HepG2 (cell line): Measurements from ENCODE around the gene GUCY1A1. TPM values are rescaled to one million over a fixed set of nuclear protein-coding genes. Genes with fewer than 3 reads are reported as not detected.

Experiments
- ATAC-seq: fragments of 200-7000 bp; cut with Tn5 transposase; 3 replicates; pipeline ENCODE4 v1.9.1; 2020; ENCODE audit warnings: mild to moderate bottlenecking, moderate library complexity
- BruUV-seq: library from RNA; stranded (reverse); fragments of 400-500 nt; replicated peaks from 2 replicates; lab custom pipeline; 2021; lab: Mats Ljungman, UMichigan
- CTCF ChIA-PET: fragments of 300-600 bp; formaldehyde crosslinking; extraction: SDS; loops from one replicate; lab custom pipeline; 2021; ENCODE audit warnings: low total read pairs, inconsistent platforms, low intra/inter-chr PET ratio; lab: Yijun Ruan, JAX
- POLR2A ChIA-PET: fragments of 350-600 bp; sonication (Branson Sonifier 250); formaldehyde crosslinking; loops from one replicate; lab custom pipeline; 2020; ENCODE audit warnings: antibody characterized with exemption, inconsistent platforms; lab: Yijun Ruan, JAX
- DNase-seq: peaks from one replicate; pipeline ENCODE4 v3.0.0-alpha.2; 2015; ENCODE audit warnings: low spot score
- FAIRE-seq: peaks from 3 replicates; lab custom pipeline; 2011; peaks lifted over from hg19 to GRCh38; lab: Jason Lieb, UNC
- H2AFZ ChIP-seq: one replicate; pipeline ENCODE4 v1.6.1; 2011; ENCODE audit warnings: low read length, inconsistent platforms
- H3K27ac ChIP-seq: fragments of 300-600 bp; 3 replicates; pipeline ENCODE4 v1.8.0; 2011; ENCODE audit warnings: mixed run types, mild to moderate bottlenecking, mixed read lengths, low read length, inconsistent platforms; ENCODE audit not compliant: insufficient read depth; ENCODE audit errors: extremely low read length
- H3K27me3 ChIP-seq, 2 experiments: fragments of 200-600 bp in 1 of 2; 2 replicates in 1 of 2; 3 replicates in 1 of 2; pipeline versions ENCODE4 v1.6.0 to v1.8.0; 2011; ENCODE audit warnings: low read length in 2 of 2, mild to moderate bottlenecking in 2 of 2, moderate library complexity in 2 of 2, inconsistent platforms in 1 of 2; ENCODE audit not compliant: insufficient read depth in 2 of 2, control insufficient read depth in 1 of 2
- H3K36me3 ChIP-seq, 2 experiments: fragments of 200-600 bp in 1 of 2; replicated peaks in 1 of 2; 2 replicates in 1 of 2; 3 replicates in 1 of 2; pipeline versions ENCODE4 v1.5.1 to v1.8.0; 2011; ENCODE audit warnings: low read length in 2 of 2, inconsistent platforms in 1 of 2; ENCODE audit not compliant: insufficient read depth in 2 of 2, control insufficient read depth in 1 of 2
- H3K4me1 ChIP-seq: 2 replicates; pipeline ENCODE4 v1.5.1; 2012; ENCODE audit warnings: low read length, inconsistent platforms; ENCODE audit not compliant: insufficient read depth
- H3K4me2 ChIP-seq: 2 replicates; pipeline ENCODE4 v1.6.0; 2011; ENCODE audit warnings: low read depth, low read length, inconsistent platforms
- H3K4me3 ChIP-seq, 3 experiments: fragments of 200-600 bp in 1 of 3; sonication (generic), shearing (Covaris generic) in 1 of 3; replicated peaks in 1 of 3; 2 replicates each; pipeline ENCODE4 v1.5.1; 2011 to 2016; ENCODE audit warnings: low read length in 3 of 3, inconsistent platforms in 2 of 3, low read depth in 2 of 3, mild to moderate bottlenecking in 2 of 3, control low read depth in 1 of 3, mixed read lengths in 1 of 3; ENCODE audit not compliant: insufficient read depth in 1 of 3
- H3K79me2 ChIP-seq: one replicate; pipeline ENCODE4 v1.6.1; 2011; ENCODE audit warnings: low read length, inconsistent platforms; ENCODE audit not compliant: insufficient read depth
- H3K9ac ChIP-seq: 2 replicates; pipeline ENCODE4 v1.6.0; 2011; ENCODE audit warnings: mild to moderate bottlenecking, low read depth, low read length, inconsistent platforms; ENCODE audit not compliant: insufficient read depth
- H3K9me3 ChIP-seq: 2 replicates; pipeline ENCODE4 v1.5.1; 2012; ENCODE audit warnings: mild to moderate bottlenecking, low read length
- H4K20me1 ChIP-seq: 2 replicates; pipeline ENCODE4 v1.6.0; 2011; ENCODE audit warnings: inconsistent platforms, mild to moderate bottlenecking, low read length, moderate library complexity; ENCODE audit not compliant: insufficient read depth
- MYNN ChIP-seq: sonication (generic); formaldehyde crosslinking; IDR thresholded peaks from 2 replicates; pipeline ENCODE4 v1.4.0; 2020; ENCODE audit warnings: mild to moderate bottlenecking, low read depth, missing genetic modification reagents
- NCOA2 ChIP-seq: sonication (generic); formaldehyde crosslinking; IDR thresholded peaks from 2 replicates; pipeline ENCODE4 v1.8.0; 2022; ENCODE audit warnings: inconsistent platforms
- WGBS: methylation state at CpG from one replicate; pipeline ENCODE4 v1.1.6; 2017; ENCODE audit warnings: low lambda C conversion rate; 5-methylcytosine and 5-hydroxymethylcytosine counted together
- in situ Hi-C: cut with HindIII; loops from 2 replicates; pipeline ENCODE4 v1.10.0; 2017; ENCODE audit warnings: low pct_unique_long_range_greater_than_20kb; ENCODE audit not compliant: extremely low pct_ligation_motif_present
- intact Hi-C: fragments of 100-400 bp; cut with micrococcal nuclease; formaldehyde crosslinking; loops from one replicate; pipeline ENCODE4 v1.10.0; 2022; ENCODE audit not compliant: unreplicated experiment
- polyA plus RNA-seq, 8 experiments: library from polyadenylated mRNA; depleted of rRNA in 3 of 8; stranded (reverse) in 7 of 8; unstranded in 1 of 8; fragments of >200 nt; fragmentation: Illumina TruSeq in 4 of 8; extraction: Trizol in 4 of 8; gene quantifications; 2 replicates each; pipeline versions ENCODE4 v1.2.1 to v1.2.3, GENCODE V29; 2011 to 2016; ENCODE audit warnings: low read depth in 4 of 8, missing spikeins in 1 of 8, mixed read lengths in 1 of 8; ENCODE audit not compliant: insufficient read depth in 1 of 8
- total RNA-seq, 5 experiments: library from RNA; depleted of rRNA; stranded (reverse); fragments of >200 nt; fragmentation: Illumina TruSeq; extraction: Trizol; gene quantifications; 2 replicates each; pipeline ENCODE4 v1.2.3, GENCODE V29; 2016; ENCODE audit warnings: low read depth in 1 of 5
- TF ChIP-seq, protein P1 (sequence below): IDR thresholded peaks from 2 replicates; pipeline ENCODE4 v1.6.1; 2016; ENCODE audit warnings: missing compliant biosample characterization, missing genetic modification reagents, borderline replicate concordance
- TF ChIP-seq, protein P2 (sequence below): sonication (generic); formaldehyde crosslinking; IDR thresholded peaks from 2 replicates; pipeline ENCODE4 v1.4.0; 2020; ENCODE audit warnings: mild to moderate bottlenecking, missing genetic modification reagents
- TF ChIP-seq, protein P3 (sequence below): sonication (generic); formaldehyde crosslinking; IDR thresholded peaks from 2 replicates; pipeline ENCODE4 v1.4.0; 2020; ENCODE audit warnings: mild to moderate bottlenecking, missing genetic modification reagents
- TF ChIP-seq, protein P4 (sequence below): sonication (generic); formaldehyde crosslinking; IDR thresholded peaks from 2 replicates; pipeline ENCODE4 v1.4.0; 2020; ENCODE audit warnings: missing genetic modification reagents

The GUCY1A1 gene
- total and polyA plus RNA-seq, 2 of the 13 experiments (the other 11 are each of a cell fraction or from before 2014, with no cell fraction given), result not detected

DNA sequence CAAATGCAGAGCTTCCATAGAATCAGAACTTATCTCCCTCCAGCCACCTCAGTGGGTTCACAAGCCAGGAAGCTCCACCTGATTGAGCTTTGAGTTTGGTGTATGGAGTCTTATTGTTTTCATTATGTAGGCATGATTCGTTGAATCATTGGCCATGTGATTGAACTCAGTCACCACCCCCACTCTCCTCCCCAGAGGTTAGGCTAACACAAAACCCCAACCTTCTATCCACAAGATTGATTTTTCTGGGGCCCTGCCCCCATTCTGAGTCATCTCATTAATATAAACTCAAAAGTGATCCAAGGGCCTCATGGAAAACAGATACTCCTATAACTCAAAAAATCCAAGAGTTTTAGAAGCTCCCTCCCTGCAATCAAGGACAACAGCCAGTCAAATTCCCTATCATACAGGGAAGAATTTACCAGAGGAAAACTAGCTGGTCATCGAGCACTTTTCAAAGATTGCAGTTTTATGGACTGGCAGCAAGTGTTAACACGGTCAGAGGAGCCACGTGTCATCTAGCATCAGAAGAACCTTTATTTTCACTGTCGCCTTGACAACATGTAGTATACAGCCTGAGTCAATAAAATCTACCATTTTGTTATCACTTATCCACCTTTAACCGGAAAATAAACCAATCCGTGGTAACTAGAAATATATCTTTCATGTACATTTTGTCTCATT lies 56.3 kb downstream of the GUCY1A1 start:
- no peaks in the 10 kb centered on the region for H3K9me3 ChIP-seq
- H3K79me2 ChIP-seq, result no peaks in the 10 kb centered on the region
- H3K27me3 ChIP-seq, result no peaks in the 10 kb centered on the region
- no peak for DNase-seq
- ATAC-seq, result no peak
- H3K4me2 ChIP-seq, result no peak overlapping the region
- ChIA-PET POLR2A (no interaction called here), CTCF (no interaction called here)
- intact Hi-C loops, result no loop called here
- H3K36me3 ChIP-seq, result no peaks in the 10 kb centered on the region
- H3K9ac ChIP-seq, result no peak overlapping the region
- TF ChIP-seq, protein P1, sequence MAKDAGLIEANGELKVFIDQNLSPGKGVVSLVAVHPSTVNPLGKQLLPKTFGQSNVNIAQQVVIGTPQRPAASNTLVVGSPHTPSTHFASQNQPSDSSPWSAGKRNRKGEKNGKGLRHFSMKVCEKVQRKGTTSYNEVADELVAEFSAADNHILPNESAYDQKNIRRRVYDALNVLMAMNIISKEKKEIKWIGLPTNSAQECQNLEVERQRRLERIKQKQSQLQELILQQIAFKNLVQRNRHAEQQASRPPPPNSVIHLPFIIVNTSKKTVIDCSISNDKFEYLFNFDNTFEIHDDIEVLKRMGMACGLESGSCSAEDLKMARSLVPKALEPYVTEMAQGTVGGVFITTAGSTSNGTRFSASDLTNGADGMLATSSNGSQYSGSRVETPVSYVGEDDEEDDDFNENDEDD, result no peak
- TF ChIP-seq, protein P2, sequence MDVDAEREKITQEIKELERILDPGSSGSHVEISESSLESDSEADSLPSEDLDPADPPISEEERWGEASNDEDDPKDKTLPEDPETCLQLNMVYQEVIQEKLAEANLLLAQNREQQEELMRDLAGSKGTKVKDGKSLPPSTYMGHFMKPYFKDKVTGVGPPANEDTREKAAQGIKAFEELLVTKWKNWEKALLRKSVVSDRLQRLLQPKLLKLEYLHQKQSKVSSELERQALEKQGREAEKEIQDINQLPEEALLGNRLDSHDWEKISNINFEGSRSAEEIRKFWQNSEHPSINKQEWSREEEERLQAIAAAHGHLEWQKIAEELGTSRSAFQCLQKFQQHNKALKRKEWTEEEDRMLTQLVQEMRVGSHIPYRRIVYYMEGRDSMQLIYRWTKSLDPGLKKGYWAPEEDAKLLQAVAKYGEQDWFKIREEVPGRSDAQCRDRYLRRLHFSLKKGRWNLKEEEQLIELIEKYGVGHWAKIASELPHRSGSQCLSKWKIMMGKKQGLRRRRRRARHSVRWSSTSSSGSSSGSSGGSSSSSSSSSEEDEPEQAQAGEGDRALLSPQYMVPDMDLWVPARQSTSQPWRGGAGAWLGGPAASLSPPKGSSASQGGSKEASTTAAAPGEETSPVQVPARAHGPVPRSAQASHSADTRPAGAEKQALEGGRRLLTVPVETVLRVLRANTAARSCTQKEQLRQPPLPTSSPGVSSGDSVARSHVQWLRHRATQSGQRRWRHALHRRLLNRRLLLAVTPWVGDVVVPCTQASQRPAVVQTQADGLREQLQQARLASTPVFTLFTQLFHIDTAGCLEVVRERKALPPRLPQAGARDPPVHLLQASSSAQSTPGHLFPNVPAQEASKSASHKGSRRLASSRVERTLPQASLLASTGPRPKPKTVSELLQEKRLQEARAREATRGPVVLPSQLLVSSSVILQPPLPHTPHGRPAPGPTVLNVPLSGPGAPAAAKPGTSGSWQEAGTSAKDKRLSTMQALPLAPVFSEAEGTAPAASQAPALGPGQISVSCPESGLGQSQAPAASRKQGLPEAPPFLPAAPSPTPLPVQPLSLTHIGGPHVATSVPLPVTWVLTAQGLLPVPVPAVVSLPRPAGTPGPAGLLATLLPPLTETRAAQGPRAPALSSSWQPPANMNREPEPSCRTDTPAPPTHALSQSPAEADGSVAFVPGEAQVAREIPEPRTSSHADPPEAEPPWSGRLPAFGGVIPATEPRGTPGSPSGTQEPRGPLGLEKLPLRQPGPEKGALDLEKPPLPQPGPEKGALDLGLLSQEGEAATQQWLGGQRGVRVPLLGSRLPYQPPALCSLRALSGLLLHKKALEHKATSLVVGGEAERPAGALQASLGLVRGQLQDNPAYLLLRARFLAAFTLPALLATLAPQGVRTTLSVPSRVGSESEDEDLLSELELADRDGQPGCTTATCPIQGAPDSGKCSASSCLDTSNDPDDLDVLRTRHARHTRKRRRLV (CRISPR knock-in tag), result no peak
- no peak for TF ChIP-seq NCOA2 (CRISPR knock-in tag)
- TF ChIP-seq, protein P3, sequence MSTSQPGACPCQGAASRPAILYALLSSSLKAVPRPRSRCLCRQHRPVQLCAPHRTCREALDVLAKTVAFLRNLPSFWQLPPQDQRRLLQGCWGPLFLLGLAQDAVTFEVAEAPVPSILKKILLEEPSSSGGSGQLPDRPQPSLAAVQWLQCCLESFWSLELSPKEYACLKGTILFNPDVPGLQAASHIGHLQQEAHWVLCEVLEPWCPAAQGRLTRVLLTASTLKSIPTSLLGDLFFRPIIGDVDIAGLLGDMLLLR (CRISPR knock-in tag), result no peak
- TF ChIP-seq, protein P4, sequence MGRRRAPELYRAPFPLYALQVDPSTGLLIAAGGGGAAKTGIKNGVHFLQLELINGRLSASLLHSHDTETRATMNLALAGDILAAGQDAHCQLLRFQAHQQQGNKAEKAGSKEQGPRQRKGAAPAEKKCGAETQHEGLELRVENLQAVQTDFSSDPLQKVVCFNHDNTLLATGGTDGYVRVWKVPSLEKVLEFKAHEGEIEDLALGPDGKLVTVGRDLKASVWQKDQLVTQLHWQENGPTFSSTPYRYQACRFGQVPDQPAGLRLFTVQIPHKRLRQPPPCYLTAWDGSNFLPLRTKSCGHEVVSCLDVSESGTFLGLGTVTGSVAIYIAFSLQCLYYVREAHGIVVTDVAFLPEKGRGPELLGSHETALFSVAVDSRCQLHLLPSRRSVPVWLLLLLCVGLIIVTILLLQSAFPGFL (CRISPR knock-in tag), result no peak
- TF ChIP-seq MYNN, result no peak
- 27% methylated on average over 6 of the region's 7 CpGs for WGBS
- BruUV-seq, result no TSS peak
- H3K4me3 ChIP-seq, result no peak overlapping the region
- H2AFZ ChIP-seq, result no peak overlapping the region
- in situ Hi-C loops, result no loop called here
- no peaks in the 10 kb centered on the region for H3K4me1 ChIP-seq
- FAIRE-seq, result no peak
- H3K27ac ChIP-seq, result no peak overlapping the region
- H4K20me1 ChIP-seq, result no peaks in the 10 kb centered on the region
